NB4 (cell line): ENCODE results near the gene KRTAP10-5.

Experiments
- CTCF ChIP-seq: IDR thresholded peaks from one replicate; pipeline ENCODE4 v1.5.1; 2012; ENCODE audit warnings: low read depth, low read length
- MYC ChIP-seq: IDR thresholded peaks from 2 replicates; pipeline ENCODE4 v1.6.1; 2011; ENCODE audit warnings: low read depth, low read length
- POLR2A ChIP-seq: IDR thresholded peaks from 2 replicates; pipeline ENCODE4 v1.6.1; 2011; ENCODE audit warnings: mild to moderate bottlenecking; ENCODE audit not compliant: insufficient read length; ENCODE audit errors: extremely low read depth

GRCh38 chr21:44590311-44590721, 9.9 kb upstream of the KRTAP10-5 start:
- TF ChIP-seq CTCF (no peak), POLR2A (no peak), MYC (no peak)
